GM19452 (cell line): Measurements from ENCODE around the gene SLC22A17.
"Not testable (repeated sequence)": the region's sequence is repeated elsewhere in the genome, so short reads cannot be mapped to it uniquely, and the experiment has no call there.

Experiments used
- ATAC-seq: cut with Tn5 transposase; IDR thresholded peaks from one replicate; pipeline ENCODE4 v1.9.1; 2021; ENCODE audit not compliant: unreplicated experiment

The SLC22A17 gene

DNA sequence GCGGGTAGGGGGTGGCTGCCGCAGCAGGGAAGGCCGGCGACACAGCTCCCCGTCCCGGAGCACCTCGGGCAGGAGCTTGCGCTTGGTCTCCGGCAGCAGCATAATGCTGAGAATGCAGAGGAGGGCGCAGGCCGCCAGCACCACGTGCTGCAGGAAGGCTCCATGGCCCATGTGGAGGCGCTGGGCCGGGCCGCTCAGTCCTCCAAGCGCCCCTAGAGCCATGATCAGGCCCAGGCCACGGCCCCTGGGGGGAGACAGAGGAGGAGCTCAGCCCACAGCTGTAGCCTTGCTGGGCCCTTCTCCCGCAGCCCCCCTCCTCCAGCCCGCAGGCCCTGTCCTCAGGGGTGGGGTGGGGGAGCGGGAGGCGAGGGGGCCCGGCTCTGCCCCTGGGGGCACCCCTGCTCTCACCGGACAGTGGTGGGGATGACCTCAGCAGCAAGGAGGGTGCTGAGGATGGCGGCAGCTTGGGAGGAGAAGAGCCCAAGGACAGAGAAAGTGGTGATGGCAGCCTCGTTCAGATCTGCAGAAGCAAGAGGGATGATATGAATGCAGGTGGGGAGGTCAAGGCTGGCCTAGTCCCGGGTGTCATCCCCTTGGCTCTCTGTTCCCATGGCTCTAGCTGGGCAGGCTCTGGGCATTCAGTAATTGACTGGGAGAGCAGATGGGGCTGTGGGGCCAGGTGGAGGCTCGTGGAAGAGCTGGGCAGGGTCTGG, 5.8 kb downstream of the SLC22A17 start:
- ATAC-seq = no peak

DNA sequence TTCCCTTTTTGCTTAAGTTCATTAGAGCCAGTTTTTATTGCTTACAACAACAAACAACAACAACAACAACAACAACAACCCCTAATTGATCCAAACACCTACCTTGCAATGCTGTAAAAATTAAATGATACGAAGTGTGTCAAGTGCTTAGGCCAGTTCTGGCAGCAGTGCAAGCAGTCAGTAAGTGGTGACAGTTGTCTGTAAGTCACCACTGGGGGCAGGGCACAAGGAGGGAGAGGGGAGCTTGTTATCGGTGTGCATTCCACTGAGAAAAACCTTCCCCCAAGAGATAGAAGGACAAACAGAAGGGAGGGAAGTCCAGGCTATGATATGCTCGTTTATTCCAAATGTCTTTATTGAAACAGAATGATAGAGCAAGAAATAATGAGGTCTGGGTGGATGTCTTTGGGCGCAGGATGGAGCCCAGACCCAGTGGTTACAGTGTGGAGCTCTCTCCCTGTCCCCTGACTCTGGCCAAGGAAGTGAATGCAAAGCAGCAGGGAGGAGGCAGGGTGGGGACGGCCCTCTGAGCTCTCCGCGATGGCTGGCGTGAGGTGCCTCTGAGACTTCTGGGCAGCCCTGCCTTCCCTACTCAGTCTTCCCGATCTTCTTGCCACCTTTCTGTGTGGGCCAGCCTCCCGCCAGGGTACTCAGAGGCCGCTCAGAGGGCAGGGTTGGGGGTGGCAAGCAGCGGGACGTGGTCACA, 6.5 kb downstream of the SLC22A17 start:
- ATAC-seq = no peak

- ATAC-seq = no peak
These were observed 8.2 kb downstream of the SLC22A17 start for GRCh38 chr14:23344481-23344880.

GRCh38 chr14:23339506-23340268, 13.0 kb downstream of the SLC22A17 start:
- no peak for ATAC-seq

DNA sequence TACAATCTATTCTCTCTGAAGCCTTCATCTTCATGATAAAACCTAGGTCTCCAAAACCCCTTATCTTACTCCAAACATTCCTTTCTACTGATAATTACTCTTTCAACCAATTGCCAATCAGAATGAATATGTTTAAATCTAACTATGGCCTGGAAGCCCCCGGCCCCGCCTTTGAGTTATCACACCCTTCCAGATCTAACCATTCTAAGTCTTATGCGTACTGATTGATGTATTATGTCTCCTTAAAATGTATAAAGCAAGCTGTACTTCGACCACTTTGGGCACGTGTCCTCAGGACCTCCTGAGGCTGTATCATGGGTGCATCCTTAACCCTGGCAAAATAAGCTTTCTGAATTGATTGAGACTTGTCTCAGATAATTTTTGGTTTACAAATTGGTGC, 17.1 kb downstream of the SLC22A17 start:
- ATAC-seq = no peak

- ATAC-seq = no peak
These were observed 24.5 kb downstream of the SLC22A17 start for GRCh38 chr14:23327947-23328744.

DNA sequence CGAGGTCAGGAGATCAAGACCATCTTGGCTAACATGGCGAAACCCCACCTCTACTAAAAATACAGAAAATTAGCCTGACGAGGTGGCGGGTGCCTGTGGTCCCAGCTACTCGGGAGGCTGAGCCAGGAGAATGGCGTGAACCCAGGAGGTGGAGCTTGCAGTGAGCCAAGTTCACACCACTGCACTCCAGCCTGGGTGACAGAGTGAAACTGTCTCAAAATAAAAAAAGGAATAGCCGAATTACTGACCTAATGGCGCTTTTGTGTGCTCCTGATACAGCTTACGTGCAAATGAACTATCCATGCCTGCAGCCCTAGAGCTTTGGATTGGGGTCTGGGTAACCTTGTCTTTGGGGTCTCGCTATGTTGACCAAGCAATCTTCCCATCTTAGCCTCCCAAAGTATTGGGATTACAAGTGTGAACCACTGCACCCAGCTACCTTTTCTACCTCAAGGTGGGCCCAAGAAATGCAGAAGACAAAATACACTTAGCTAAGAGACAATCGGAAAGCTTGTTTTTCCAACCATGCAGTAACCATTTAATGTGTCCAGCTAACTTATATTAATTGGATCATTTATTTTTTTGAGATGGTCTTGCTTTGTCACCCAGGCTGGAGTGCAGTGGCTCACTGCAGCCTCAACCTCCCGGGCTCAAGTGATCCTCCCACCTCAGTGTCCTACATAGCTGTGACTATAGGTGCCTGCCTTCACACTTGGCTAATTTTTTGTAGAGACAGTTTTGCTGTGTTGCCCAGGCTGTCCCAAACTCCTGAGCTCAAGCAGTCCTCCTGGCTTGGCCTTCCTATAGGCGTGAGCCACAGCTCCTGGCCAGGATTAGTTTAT, 26.0 kb downstream of the SLC22A17 start:
- no peak for ATAC-seq

GRCh38 chr14:23325746-23326145, 26.9 kb downstream of the SLC22A17 start:
- ATAC-seq = not testable (repeated sequence)

DNA sequence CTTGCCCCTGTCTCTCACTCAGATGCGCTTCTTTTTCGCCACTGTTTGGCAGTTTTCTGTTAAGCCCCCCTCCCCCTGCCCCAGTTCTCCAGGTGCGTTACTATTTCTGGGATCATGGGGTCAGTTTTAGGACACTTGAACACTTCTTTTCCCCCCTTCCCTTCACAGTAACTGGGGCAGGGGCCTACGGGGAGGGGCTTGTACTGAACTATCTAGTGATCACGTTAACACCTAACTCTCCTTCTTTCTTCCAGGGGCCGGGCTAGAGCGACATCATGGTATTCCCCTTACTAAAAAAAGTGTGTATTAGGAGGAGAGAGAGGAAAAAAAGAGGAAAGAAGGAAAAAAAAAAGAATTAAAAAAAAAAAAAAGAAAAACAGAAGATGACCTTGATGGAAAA, 27.7 kb downstream of the SLC22A17 start:
- no peak for ATAC-seq

DNA sequence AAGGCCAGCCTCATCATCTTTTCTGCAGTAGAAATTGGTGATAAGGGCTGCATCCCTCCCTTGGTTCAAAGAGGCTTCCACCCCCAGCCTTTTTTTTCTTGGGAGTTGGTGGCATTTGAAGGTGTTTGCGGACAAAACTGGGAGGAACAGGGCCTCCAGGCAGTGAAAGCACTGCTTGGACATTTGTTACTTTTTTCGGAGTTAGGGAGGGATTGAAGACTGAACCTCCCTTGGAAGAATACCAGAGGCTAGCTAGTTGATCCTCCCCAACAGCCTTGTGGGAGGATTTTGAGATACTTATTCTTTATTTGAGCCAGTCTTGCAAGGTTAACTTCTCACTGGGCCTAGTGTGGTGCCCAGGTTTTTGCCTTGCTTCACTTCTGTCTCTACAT, 28.2 kb downstream of the SLC22A17 start:
- no peak for ATAC-seq

DNA sequence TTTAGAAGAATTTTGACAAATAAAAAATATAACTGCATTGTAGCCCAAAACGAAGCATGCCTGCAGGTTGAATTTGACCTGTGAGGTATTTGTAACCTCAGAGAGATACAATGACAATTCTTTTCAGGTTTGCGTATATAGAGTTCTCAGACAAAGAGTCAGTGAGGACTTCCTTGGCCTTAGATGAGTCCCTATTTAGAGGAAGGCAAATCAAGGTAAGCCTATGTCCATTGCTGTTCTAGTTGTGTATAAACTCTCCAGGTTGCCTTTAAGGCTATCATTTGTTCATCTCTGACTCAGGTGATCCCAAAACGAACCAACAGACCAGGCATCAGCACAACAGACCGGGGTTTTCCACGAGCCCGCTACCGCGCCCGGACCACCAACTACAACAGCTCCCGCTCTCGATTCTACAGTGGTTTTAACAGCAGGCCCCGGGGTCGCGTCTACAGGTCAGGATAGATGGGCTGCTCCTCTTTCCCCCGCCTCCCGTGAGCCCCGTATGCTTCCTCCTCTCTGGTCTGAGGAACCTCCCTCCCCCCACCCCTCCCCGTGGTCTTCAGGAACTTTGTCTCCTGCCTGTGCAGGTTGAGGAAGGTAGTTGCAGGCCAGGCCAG, 28.7 kb downstream of the SLC22A17 start:
- no peak for ATAC-seq

DNA sequence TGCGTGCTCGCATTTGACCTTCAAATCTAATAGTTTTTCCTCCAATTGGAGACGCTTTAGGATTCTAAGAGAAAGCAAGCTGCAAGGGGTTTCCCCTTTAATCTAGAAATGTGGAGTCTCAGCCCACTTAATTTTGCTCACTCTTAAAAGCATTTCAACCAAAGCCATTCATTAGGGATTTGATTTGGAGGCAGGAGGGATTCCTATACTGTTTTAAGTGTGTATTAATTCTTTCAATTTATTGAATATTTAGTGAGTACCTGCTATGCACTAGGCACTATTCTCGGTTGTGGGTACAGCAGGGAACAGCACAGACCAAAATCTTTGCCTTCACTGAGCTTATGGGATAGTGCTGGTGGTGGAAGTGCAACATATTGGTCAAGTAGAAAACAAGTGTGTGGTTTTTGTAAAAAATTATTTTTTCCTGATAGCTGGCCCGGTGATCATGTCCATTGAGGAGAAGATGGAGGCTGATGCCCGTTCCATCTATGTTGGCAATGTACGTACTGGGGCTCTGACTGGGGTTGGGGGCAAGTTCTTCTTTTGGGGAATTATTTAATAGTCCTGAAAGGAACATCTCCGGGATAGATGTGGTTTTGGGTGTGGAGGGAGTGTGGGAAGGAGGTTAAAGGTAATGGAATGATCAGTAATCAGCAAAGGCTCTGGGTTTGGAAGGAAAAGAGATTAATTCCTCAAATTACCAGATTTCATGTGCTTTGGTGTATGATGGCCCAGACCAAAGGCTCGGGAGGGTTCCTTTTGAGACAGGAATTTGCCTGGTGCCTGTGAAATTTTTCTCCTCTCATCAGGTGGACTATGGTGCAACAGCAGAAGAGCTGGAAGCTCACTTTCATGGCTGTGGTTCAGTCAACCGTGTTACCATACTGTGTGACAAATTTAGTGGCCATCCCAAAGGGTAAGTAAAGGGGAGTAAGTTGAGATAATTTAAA, 29.8 kb downstream of the SLC22A17 start:
- no peak for ATAC-seq

GRCh38 chr14:23321572-23322547, 30.8 kb downstream of the SLC22A17 start:
- ATAC-seq = peak; percentile 4

DNA sequence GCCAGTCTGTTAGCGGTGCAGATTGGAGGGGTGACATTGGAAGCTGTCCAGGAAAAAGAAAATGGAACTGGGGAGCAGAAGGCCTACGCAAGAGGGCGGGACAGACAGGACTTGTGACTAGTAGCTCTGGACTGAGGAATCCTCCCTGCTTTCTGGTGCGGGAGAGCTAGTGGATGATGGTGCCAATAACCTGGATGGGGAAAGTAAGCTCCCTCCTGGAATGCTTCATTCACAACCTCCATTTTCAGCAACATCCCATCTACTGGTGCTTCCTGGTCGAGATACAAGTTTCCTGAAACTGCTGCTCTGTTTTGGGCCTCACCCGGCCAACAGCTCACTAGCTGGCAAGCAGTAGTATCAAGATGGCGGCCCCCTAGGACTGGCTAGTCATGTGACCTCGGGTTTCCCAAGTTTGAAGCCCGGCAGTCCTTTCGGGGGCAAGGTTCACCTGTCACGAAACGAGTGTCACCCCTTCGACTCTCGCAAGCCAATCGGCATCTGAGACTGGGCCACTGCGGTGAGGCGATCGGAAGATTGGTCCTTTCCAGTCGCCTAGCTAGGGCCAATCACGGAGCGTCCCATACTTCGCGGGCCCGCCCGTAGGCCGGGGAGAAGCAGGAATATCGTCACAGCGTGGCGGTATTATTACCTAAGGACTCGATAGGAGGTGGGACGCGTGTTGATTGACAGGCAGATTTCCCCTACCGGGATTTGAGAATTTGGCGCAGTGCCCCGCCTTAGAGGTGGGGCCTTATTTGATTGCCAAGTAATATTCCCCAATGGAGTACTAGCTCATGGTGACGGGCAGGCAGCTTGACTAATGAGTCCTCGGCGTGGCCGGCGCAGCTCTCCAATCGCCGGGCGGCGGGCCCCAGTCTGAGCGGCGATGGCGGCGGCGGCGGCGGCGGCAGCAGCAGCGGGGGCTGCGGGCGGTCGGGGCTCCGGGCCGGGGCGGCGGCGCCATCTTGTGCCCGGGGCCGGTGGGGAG, 31.8 kb downstream of the SLC22A17 start, which contains the start of gene PABPN1:
Gene PABPN1 (plus strand): TSS at position 874 of the 988 bp plus-strand sequence. CDS start 13 bp downstream, at position 887.
- ATAC-seq = peak; percentile 90

GRCh38 chr14:23319746-23320583, 32.7 kb downstream of the SLC22A17 start:
- no peak for ATAC-seq
